H1 (cell line): Measurements from ENCODE around the gene RPS6KA6. TPM values are rescaled to one million over a fixed set of nuclear protein-coding genes. Genes with fewer than 3 reads are reported as not detected.

Experiments used
- BCL11A ChIP-seq, 2 experiments: IDR thresholded peaks; one replicate each; pipeline ENCODE4 v1.6.1; 2011; ENCODE audit warnings: low read depth in 2 of 2, low read length in 2 of 2, mild to moderate bottlenecking in 2 of 2
- CHD1 ChIP-seq: IDR thresholded peaks from 2 replicates; pipeline ENCODE4 v1.6.1; 2012; ENCODE audit warnings: low read depth, low read length, improper control_type of control experiment
- JUND ChIP-seq: IDR thresholded peaks from 2 replicates; pipeline ENCODE4 v1.6.1; 2011; ENCODE audit warnings: mild to moderate bottlenecking, improper control_type of control experiment, low read length
- POU5F1 ChIP-seq: IDR thresholded peaks from 2 replicates; pipeline ENCODE4 v1.6.1; 2011; ENCODE audit warnings: low read depth, mild to moderate bottlenecking, low read length, moderate library complexity
- RNF2 ChIP-seq: fragments of 200-900, 300-1000 bp; sonication (generic); IDR thresholded peaks from 2 replicates; pipeline ENCODE4 v1.7.1; 2016; ENCODE audit warnings: borderline replicate concordance, low read depth, mild to moderate bottlenecking, antibody characterized with exemption, low read length; ENCODE audit not compliant: poor library complexity, severe bottlenecking; ENCODE audit errors: missing control alignments
- RXRA ChIP-seq: IDR thresholded peaks from 2 replicates; pipeline ENCODE4 v1.6.1; 2011; ENCODE audit warnings: low read depth, mild to moderate bottlenecking, low read length, moderate library complexity; ENCODE audit not compliant: insufficient read depth
- SIX5 ChIP-seq: IDR thresholded peaks from 2 replicates; pipeline ENCODE4 v1.6.1; 2011; ENCODE audit warnings: mild to moderate bottlenecking, low read depth, low read length
- SP2 ChIP-seq: IDR thresholded peaks from 2 replicates; pipeline ENCODE4 v1.6.1; 2012; ENCODE audit warnings: mild to moderate bottlenecking, low read length, inconsistent platforms
- polyA plus RNA-seq, 7 experiments: library from polyadenylated mRNA; depleted of rRNA in 3 of 7; stranded (reverse) in 5 of 7; unstranded in 2 of 7; fragments of >200 nt in 5 of 7; fragments of 200-250 nt in 2 of 7; gene quantifications; 1 replicate in 5 of 7; 2 replicates in 1 of 7; 4 replicates in 1 of 7; pipeline versions ENCODE4 v1.2.1 to v1.2.3, GENCODE V29; 2011 to 2013; ENCODE audit warnings: missing spikeins in 2 of 7, mixed read lengths in 2 of 7
- total RNA-seq: library from RNA; stranded (reverse); fragmentation: NEBNext Ultra II Directional; extraction: Animal tissue kit (Norgen Biotek cat#: 25700); gene quantifications from 2 replicates; pipeline ENCODE4 v1.2.1, GENCODE V29; 2021
- TF ChIP-seq, protein P1 (sequence below): fragments of 300-600 bp; sonication (generic); IDR thresholded peaks from 2 replicates; pipeline ENCODE4 v1.7.1; 2012; ENCODE audit warnings: low read length, moderate library complexity, mild to moderate bottlenecking, inconsistent platforms; ENCODE audit not compliant: insufficient replicate concordance

RPS6KA6 gene
- total and polyA plus RNA-seq, 2 of the 8 experiments (the other 6 are each of a cell fraction or from before 2014, with no cell fraction given) = 3.5 to 14.6 TPM

DNA sequence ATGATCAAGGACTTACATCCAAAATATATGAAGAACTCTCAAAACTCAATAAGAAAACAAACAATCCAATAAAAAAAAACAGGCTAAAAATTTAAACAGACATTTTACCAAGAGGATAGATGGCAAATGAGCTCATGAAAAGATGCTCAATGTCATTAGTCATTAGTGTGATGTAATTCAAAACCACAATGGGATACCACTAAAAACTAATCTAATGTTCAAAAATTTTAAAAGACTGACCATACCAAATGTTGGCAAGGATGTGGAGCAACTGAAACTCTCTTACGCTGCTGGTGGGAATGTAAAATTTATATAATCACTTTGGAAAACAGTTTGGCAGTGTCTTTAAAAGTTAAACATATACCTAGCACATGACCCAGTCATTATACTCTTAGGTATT lies 43.7 kb downstream of the RPS6KA6 start (continued):
- TF ChIP-seq, protein P1, sequence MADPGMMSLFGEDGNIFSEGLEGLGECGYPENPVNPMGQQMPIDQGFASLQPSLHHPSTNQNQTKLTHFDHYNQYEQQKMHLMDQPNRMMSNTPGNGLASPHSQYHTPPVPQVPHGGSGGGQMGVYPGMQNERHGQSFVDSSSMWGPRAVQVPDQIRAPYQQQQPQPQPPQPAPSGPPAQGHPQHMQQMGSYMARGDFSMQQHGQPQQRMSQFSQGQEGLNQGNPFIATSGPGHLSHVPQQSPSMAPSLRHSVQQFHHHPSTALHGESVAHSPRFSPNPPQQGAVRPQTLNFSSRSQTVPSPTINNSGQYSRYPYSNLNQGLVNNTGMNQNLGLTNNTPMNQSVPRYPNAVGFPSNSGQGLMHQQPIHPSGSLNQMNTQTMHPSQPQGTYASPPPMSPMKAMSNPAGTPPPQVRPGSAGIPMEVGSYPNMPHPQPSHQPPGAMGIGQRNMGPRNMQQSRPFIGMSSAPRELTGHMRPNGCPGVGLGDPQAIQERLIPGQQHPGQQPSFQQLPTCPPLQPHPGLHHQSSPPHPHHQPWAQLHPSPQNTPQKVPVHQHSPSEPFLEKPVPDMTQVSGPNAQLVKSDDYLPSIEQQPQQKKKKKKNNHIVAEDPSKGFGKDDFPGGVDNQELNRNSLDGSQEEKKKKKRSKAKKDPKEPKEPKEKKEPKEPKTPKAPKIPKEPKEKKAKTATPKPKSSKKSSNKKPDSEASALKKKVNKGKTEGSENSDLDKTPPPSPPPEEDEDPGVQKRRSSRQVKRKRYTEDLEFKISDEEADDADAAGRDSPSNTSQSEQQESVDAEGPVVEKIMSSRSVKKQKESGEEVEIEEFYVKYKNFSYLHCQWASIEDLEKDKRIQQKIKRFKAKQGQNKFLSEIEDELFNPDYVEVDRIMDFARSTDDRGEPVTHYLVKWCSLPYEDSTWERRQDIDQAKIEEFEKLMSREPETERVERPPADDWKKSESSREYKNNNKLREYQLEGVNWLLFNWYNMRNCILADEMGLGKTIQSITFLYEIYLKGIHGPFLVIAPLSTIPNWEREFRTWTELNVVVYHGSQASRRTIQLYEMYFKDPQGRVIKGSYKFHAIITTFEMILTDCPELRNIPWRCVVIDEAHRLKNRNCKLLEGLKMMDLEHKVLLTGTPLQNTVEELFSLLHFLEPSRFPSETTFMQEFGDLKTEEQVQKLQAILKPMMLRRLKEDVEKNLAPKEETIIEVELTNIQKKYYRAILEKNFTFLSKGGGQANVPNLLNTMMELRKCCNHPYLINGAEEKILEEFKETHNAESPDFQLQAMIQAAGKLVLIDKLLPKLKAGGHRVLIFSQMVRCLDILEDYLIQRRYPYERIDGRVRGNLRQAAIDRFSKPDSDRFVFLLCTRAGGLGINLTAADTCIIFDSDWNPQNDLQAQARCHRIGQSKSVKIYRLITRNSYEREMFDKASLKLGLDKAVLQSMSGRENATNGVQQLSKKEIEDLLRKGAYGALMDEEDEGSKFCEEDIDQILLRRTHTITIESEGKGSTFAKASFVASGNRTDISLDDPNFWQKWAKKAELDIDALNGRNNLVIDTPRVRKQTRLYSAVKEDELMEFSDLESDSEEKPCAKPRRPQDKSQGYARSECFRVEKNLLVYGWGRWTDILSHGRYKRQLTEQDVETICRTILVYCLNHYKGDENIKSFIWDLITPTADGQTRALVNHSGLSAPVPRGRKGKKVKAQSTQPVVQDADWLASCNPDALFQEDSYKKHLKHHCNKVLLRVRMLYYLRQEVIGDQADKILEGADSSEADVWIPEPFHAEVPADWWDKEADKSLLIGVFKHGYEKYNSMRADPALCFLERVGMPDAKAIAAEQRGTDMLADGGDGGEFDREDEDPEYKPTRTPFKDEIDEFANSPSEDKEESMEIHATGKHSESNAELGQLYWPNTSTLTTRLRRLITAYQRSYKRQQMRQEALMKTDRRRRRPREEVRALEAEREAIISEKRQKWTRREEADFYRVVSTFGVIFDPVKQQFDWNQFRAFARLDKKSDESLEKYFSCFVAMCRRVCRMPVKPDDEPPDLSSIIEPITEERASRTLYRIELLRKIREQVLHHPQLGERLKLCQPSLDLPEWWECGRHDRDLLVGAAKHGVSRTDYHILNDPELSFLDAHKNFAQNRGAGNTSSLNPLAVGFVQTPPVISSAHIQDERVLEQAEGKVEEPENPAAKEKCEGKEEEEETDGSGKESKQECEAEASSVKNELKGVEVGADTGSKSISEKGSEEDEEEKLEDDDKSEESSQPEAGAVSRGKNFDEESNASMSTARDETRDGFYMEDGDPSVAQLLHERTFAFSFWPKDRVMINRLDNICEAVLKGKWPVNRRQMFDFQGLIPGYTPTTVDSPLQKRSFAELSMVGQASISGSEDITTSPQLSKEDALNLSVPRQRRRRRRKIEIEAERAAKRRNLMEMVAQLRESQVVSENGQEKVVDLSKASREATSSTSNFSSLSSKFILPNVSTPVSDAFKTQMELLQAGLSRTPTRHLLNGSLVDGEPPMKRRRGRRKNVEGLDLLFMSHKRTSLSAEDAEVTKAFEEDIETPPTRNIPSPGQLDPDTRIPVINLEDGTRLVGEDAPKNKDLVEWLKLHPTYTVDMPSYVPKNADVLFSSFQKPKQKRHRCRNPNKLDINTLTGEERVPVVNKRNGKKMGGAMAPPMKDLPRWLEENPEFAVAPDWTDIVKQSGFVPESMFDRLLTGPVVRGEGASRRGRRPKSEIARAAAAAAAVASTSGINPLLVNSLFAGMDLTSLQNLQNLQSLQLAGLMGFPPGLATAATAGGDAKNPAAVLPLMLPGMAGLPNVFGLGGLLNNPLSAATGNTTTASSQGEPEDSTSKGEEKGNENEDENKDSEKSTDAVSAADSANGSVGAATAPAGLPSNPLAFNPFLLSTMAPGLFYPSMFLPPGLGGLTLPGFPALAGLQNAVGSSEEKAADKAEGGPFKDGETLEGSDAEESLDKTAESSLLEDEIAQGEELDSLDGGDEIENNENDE = no peak
- TF ChIP-seq POU5F1 (no peak), BCL11A (IDR thresholded peaks at IDR 0.05; ENCODE audit: low read depth in 2 of 2, low read length in 2 of 2) (no peak), SP2 (no peak), RXRA (no peak), CHD1 (no peak), SIX5 (no peak), JUND (no peak), RNF2 (no peak)
